NB4 (cell line): ENCODE data around the gene ALDH4A1.

ENCODE experiments used
- CTCF ChIP-seq: IDR thresholded peaks from one replicate; pipeline ENCODE4 v1.5.1; 2012; ENCODE audit warnings: low read depth, low read length
- MAX ChIP-seq: IDR thresholded peaks from 2 replicates; pipeline ENCODE4 v1.6.1; 2011; ENCODE audit warnings: low read depth, low read length
- MYC ChIP-seq: IDR thresholded peaks from 2 replicates; pipeline ENCODE4 v1.6.1; 2011; ENCODE audit warnings: low read depth, low read length
- POLR2A ChIP-seq: IDR thresholded peaks from 2 replicates; pipeline ENCODE4 v1.6.1; 2011; ENCODE audit warnings: mild to moderate bottlenecking; ENCODE audit not compliant: insufficient read length; ENCODE audit errors: extremely low read depth

- TF ChIP-seq CTCF (no peak), POLR2A (no peak), MAX (no peak), MYC (no peak)
Measured at GRCh38 chr1:18941221-18942141, 39.1 kb upstream of the ALDH4A1 start.
